Measurements from ENCODE around the gene TRIM9.

TRIM9 gene

GRCh38 chr14:51084962-51085361 lies 9.9 kb downstream of the TRIM9 start:
- DNase-seq (ENCODE audit: low read depth): no peak
- no peak overlapping the region for H3K4me3 ChIP-seq (ENCODE audit: low read depth, low read length)
- no peak for TF ChIP-seq CTCF (IDR thresholded peaks at IDR 0.05; ENCODE audit: control insufficient read depth, extremely low read depth, insufficient read depth)

- no peak overlapping the region for H3K4me3 ChIP-seq (ENCODE audit: low read depth, low read length)
- DNase-seq (ENCODE audit: low read depth): no peak
- TF ChIP-seq CTCF (IDR thresholded peaks at IDR 0.05; ENCODE audit: control insufficient read depth, extremely low read depth, insufficient read depth): no peak
Measured at GRCh38 chr14:51084507-51084906, 10.4 kb downstream of the TRIM9 start.

- no peak for TF ChIP-seq CTCF (IDR thresholded peaks at IDR 0.05; ENCODE audit: control insufficient read depth, extremely low read depth, insufficient read depth)
- DNase-seq (ENCODE audit: low read depth): no peak
- no peak overlapping the region for H3K4me3 ChIP-seq (ENCODE audit: low read depth, low read length)
Measured at GRCh38 chr14:51082349-51082748, 12.6 kb downstream of the TRIM9 start.

- TF ChIP-seq CTCF (IDR thresholded peaks at IDR 0.05; ENCODE audit: control insufficient read depth, extremely low read depth, insufficient read depth): no peak
- no peak for DNase-seq (ENCODE audit: low read depth)
Measured at GRCh38 chr14:51081712-51082111, 13.2 kb downstream of the TRIM9 start.

GRCh38 chr14:51081209-51081608 lies 13.7 kb downstream of the TRIM9 start:
- TF ChIP-seq CTCF (IDR thresholded peaks at IDR 0.05; ENCODE audit: control insufficient read depth, extremely low read depth, insufficient read depth): no peak
- H3K4me3 ChIP-seq (ENCODE audit: low read depth, low read length): no peak overlapping the region
- DNase-seq (ENCODE audit: low read depth): no peak

More at GRCh38 chr14:51081712-51082111, 13.2 kb downstream of the TRIM9 start:
- H3K4me3 ChIP-seq (ENCODE audit: low read depth, low read length): no peak overlapping the region

- no peak for TF ChIP-seq CTCF (IDR thresholded peaks at IDR 0.05; ENCODE audit: control insufficient read depth, extremely low read depth, insufficient read depth)
- DNase-seq (ENCODE audit: low read depth): no peak
- no peak overlapping the region for H3K4me3 ChIP-seq (ENCODE audit: low read depth, low read length)
Measured at GRCh38 chr14:51080645-51081044, 14.3 kb downstream of the TRIM9 start.

GRCh38 chr14:51079489-51079888 lies 15.4 kb downstream of the TRIM9 start:
- DNase-seq (ENCODE audit: low read depth): no peak
- TF ChIP-seq CTCF (IDR thresholded peaks at IDR 0.05; ENCODE audit: control insufficient read depth, extremely low read depth, insufficient read depth): no peak

More at GRCh38 chr14:51079489-51079888, 15.4 kb downstream of the TRIM9 start:
- H3K4me3 ChIP-seq (ENCODE audit: low read depth, low read length): no peak overlapping the region

Data from LNCaP clone FGC (cell line).